Mammary epithelial cell (primary cell): ENCODE data around the gene PARD3.

ENCODE experiments used
- CTCF ChIP-seq, 2 donors: IDR thresholded peaks in 1 of 2; conservative IDR thresholded peaks in 1 of 2; 2 replicates each; pipeline ENCODE4 v1.5.1; 2011 to 2012; ENCODE audit warnings: inconsistent platforms in 2 of 2, low read length in 2 of 2, mild to moderate bottlenecking in 2 of 2, control low read depth in 1 of 2, low read depth in 1 of 2; ENCODE audit not compliant: insufficient read depth in 1 of 2; ENCODE audit errors: extremely low read depth in 1 of 2
- EZH2 ChIP-seq: IDR thresholded peaks from 2 replicates; pipeline ENCODE4 v1.6.1; 2012; ENCODE audit warnings: low read length, inconsistent platforms, borderline replicate concordance

GRCh38 chr10:34178196-34178595 is 636.9 kb downstream of the PARD3 start:
- TF ChIP-seq CTCF (conservative IDR thresholded peaks at IDR 0.05 in 1 of 2, IDR thresholded peaks at IDR 0.05 in 1 of 2; ENCODE audit: extremely low read depth in 1 of 2, insufficient read depth in 1 of 2, low read depth in 1 of 2, low read length in 2 of 2) (no peak), EZH2 (no peak)
